ENCODE data around the gene SPAG16.

DNA sequence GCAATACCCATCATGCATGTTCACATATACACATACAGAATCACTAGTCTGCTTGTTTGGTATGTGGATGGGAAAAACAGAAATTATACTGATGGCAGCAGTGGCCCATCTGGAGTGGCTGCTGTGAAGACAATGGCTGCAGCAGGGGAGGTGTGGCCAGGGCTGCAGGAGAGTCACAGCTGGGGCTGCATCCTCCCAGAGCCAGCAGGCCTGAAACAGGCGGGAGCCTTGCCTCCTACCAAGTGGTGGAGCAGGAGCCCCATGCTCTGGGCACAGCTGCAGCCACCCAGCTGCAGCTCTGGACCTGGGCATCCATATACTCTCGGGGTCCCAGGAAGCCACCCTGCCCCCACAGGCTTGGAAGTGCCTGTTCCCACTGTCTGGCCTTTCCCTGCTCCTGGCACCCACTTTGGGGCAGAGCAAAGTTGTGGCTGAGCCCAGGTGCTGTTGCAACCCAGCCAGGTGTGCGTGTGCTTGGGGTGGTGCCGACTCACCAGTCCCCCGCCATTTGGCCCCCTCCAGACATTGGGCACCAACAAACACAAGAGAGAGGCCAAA is 136.6 kb downstream of the SPAG16 start:
- TF ChIP-seq, protein P1, sequence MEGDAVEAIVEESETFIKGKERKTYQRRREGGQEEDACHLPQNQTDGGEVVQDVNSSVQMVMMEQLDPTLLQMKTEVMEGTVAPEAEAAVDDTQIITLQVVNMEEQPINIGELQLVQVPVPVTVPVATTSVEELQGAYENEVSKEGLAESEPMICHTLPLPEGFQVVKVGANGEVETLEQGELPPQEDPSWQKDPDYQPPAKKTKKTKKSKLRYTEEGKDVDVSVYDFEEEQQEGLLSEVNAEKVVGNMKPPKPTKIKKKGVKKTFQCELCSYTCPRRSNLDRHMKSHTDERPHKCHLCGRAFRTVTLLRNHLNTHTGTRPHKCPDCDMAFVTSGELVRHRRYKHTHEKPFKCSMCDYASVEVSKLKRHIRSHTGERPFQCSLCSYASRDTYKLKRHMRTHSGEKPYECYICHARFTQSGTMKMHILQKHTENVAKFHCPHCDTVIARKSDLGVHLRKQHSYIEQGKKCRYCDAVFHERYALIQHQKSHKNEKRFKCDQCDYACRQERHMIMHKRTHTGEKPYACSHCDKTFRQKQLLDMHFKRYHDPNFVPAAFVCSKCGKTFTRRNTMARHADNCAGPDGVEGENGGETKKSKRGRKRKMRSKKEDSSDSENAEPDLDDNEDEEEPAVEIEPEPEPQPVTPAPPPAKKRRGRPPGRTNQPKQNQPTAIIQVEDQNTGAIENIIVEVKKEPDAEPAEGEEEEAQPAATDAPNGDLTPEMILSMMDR (IDR thresholded peaks at IDR 0.05; ENCODE audit: insufficient read depth, low read depth, low read length): no peak
- TF ChIP-seq EZH2 (IDR thresholded peaks at IDR 0.05; ENCODE audit: insufficient read depth, low read length): no peak

Data from astrocyte (in vitro differentiated cells and primary cell).